SKM-1 treated with dmso at 0.1 percent for 144 hours (cell line): ENCODE results near the gene TP53BP1.

Source experiments
- DNase-seq: peaks from one replicate; lab custom pipeline; 2025; ENCODE audit not compliant: unreplicated experiment; lab: John Stamatoyannopoulos, UW

TP53BP1 gene

DNA sequence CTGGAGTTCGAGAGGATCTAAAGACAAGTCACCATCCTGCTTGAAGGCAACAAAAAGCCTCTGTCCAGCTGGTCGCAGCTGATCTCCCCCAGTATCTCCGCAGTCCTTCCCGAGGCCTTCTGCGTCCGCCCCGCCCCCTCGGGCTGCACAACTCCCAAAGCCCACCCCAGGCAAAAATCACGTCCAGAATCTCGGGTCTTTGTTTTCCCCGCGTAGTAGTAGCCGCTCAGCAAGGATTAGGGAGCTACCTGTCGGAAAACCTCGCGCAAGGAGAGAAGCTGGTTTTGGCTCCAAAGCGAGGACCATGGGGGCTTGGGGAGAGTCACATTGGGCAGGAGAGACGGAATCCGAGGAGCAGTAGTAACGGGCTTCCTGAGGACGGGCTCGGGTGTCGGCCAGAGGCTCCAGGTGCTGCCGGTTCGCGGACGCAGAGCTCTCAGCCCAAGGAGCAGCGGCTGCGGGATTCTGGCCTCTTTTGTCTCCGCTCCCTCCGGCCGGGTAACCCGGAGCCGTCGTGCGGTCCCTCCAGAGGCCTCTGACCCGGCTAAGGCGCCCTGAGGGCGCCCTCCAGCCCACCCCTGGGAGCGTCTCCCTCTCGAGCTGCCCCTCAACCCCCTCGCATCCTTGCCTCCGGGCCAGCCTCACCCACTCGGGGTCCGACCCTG, 122.5 kb downstream of the TP53BP1 start:
- no peak for DNase-seq

DNA sequence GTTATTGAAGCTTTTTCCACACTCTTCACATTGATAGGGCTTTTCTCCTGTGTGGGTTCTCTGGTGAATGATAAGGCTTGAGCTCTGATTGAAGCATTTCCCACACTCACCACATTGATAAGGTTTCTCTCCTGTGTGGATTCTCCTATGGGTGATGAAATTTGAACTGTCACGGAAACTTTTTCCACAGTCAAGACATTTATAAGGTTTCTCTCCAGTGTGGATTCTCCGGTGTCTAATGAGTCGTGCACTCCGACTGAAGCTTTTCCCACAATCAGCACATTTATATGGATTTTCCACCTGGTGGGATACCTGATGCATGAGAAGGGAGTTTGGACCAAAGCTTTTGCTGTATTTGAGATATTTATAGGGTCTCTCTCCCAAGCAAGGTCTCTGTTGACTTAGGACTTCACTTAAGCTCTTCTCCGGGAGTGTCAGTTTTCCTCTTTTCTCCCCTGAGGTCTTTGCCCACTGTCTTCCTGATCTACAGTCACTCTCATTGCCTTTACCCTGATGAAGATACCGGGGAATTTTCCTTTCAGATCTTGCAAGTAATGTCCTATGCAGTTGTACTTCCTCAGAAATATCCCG, 131.5 kb downstream of the TP53BP1 start:
- no peak for DNase-seq

DNA sequence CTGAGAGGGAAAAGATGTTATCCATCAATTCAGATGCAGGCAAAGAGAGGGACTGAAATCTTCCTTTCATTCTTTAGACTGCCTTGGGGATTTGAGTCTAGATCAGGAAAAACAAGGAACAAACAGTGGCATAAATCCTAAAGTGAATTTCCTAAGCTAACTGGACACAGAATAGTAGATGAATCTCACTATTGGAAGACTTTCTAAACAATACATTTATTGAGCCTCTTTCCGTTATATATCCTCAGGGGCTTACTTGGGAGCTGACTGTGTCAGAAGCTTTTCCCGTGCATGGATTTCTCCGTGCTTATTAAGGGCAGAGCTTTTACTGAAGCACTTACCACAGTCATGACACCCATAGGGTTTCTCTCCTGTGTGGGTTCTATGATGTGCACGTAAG, 132.1 kb downstream of the TP53BP1 start:
- DNase-seq = no peak
